HG03025 (cell line): Measurements from ENCODE around the gene AGAP1.

Source experiments
- ATAC-seq: cut with Tn5 transposase; IDR thresholded peaks from one replicate; pipeline ENCODE4 v1.9.1; 2021; ENCODE audit warnings: mild to moderate bottlenecking, moderate library complexity; ENCODE audit not compliant: unreplicated experiment, low FRiP score

The AGAP1 gene

GRCh38 chr2:236166796-236167296, 673.0 kb downstream of the AGAP1 start:
- ATAC-seq: no peak

GRCh38 chr2:236167297-236168109, 673.7 kb downstream of the AGAP1 start:
- ATAC-seq: no peak

- ATAC-seq: no peak
Measured at GRCh38 chr2:236168110-236169080, 674.6 kb downstream of the AGAP1 start, which contains the start of gene GBX2. Gene GBX2 (minus strand): TSS chr2:236168386. CDS start chr2:236167971, 415 bp downstream.

GRCh38 chr2:236169151-236169721, 675.4 kb downstream of the AGAP1 start:
- no peak for ATAC-seq

- no peak for ATAC-seq
Measured at GRCh38 chr2:236169741-236170589, 676.1 kb downstream of the AGAP1 start.

- no peak for ATAC-seq
Measured at GRCh38 chr2:236170590-236171165, 676.8 kb downstream of the AGAP1 start.

GRCh38 chr2:236171181-236171679, 677.4 kb downstream of the AGAP1 start:
- no peak for ATAC-seq

- no peak for ATAC-seq
Measured at GRCh38 chr2:236171680-236172254, 677.9 kb downstream of the AGAP1 start.

GRCh38 chr2:236172255-236173035, 678.6 kb downstream of the AGAP1 start:
- ATAC-seq: no peak

- ATAC-seq: no peak
Measured at GRCh38 chr2:236173036-236173728, 679.3 kb downstream of the AGAP1 start.

GRCh38 chr2:236173729-236174607, 680.1 kb downstream of the AGAP1 start:
- ATAC-seq: no peak

- ATAC-seq: no peak
Measured at GRCh38 chr2:236175548-236176150, 681.8 kb downstream of the AGAP1 start.

- ATAC-seq: no peak
Measured at GRCh38 chr2:236176417-236176816, 682.6 kb downstream of the AGAP1 start.

GRCh38 chr2:236176951-236177350, 683.1 kb downstream of the AGAP1 start:
- ATAC-seq: no peak

- no peak for ATAC-seq
Measured at GRCh38 chr2:236177604-236177966, 683.7 kb downstream of the AGAP1 start.
